CD14-positive monocyte (primary cell): ENCODE results near the gene MDFIC2. TPM values are rescaled to one million over a fixed set of nuclear protein-coding genes. Genes with fewer than 3 reads are reported as not detected.

Source experiments
- DNase-seq, 3 donors: peaks; one replicate each; pipeline ENCODE4 v3.0.0-alpha.2; 2011 to 2022
- H2AFZ ChIP-seq: 2 replicates; pipeline ENCODE4 v1.6.0; 2012; ENCODE audit warnings: mild to moderate bottlenecking, low read depth, low read length, inconsistent platforms; ENCODE audit not compliant: insufficient read depth, poor library complexity, severe bottlenecking
- H3K27ac ChIP-seq, 2 donors: 1 replicate in 1 of 2; 2 replicates in 1 of 2; pipeline ENCODE4 v1.5.1; 2012 to 2013; ENCODE audit warnings: low read length in 2 of 2, control low read depth in 1 of 2, inconsistent platforms in 1 of 2, low read depth in 1 of 2, mild to moderate bottlenecking in 1 of 2
- H3K27me3 ChIP-seq, 2 donors: one replicate each; pipeline versions ENCODE4 v1.6.0 to v1.6.1; 2011 to 2013; ENCODE audit warnings: low read length in 2 of 2; ENCODE audit not compliant: control insufficient read depth in 2 of 2, insufficient read depth in 2 of 2
- H3K36me3 ChIP-seq, 2 donors: replicated peaks in 1 of 2; 1 replicate in 1 of 2; 2 replicates in 1 of 2; pipeline versions ENCODE4 v1.5.1 to v1.6.1; 2012 to 2013; ENCODE audit warnings: low read length in 2 of 2, control low read depth in 1 of 2, inconsistent platforms in 1 of 2, mild to moderate bottlenecking in 1 of 2; ENCODE audit not compliant: insufficient read depth in 2 of 2, control insufficient read depth in 1 of 2
- H3K4me1 ChIP-seq, 2 donors: 1 replicate in 1 of 2; 2 replicates in 1 of 2; pipeline versions ENCODE4 v1.5.1 to v1.6.1; 2012 to 2013; ENCODE audit warnings: low read length in 2 of 2, control low read depth in 1 of 2, inconsistent platforms in 1 of 2, mild to moderate bottlenecking in 1 of 2, moderate library complexity in 1 of 2; ENCODE audit not compliant: insufficient read depth in 2 of 2, control insufficient read depth in 1 of 2
- H3K4me2 ChIP-seq: replicated peaks from 2 replicates; pipeline ENCODE3; 2012; ENCODE audit warnings: low read length, moderate library complexity, mild to moderate bottlenecking; ENCODE audit not compliant: poor library complexity, severe bottlenecking; ENCODE audit errors: extremely low read depth
- H3K4me3 ChIP-seq, 3 experiments: fragments of 200-600 bp in 1 of 3; sonication (generic) in 1 of 3; replicated peaks in 1 of 3; 1 replicate in 2 of 3; 2 replicates in 1 of 3; pipeline ENCODE4 v1.5.1; 2011 to 2013; ENCODE audit warnings: low read length in 3 of 3, mild to moderate bottlenecking in 3 of 3, control low read depth in 2 of 3, low read depth in 2 of 3, inconsistent platforms in 1 of 3, moderate library complexity in 1 of 3
- H3K79me2 ChIP-seq: 2 replicates; pipeline ENCODE4 v1.6.0; 2012; ENCODE audit warnings: mild to moderate bottlenecking, control low read depth, inconsistent platforms, low read length, moderate library complexity; ENCODE audit not compliant: insufficient read depth
- H3K9ac ChIP-seq: 2 replicates; pipeline ENCODE4 v1.6.0; 2017; ENCODE audit warnings: low read length, mild to moderate bottlenecking; ENCODE audit not compliant: insufficient read depth, poor library complexity, severe bottlenecking
- H3K9me3 ChIP-seq, 2 donors: replicated peaks in 1 of 2; 1 replicate in 1 of 2; 2 replicates in 1 of 2; pipeline versions ENCODE4 v1.5.1 to v1.6.1; 2012 to 2013; ENCODE audit warnings: low read length in 2 of 2, control low read depth in 1 of 2; ENCODE audit not compliant: control insufficient read depth in 1 of 2, insufficient read depth in 1 of 2
- H4K20me1 ChIP-seq: 2 replicates; pipeline ENCODE4 v1.6.0; 2012; ENCODE audit warnings: mild to moderate bottlenecking, low read length, control low read depth, moderate library complexity; ENCODE audit not compliant: insufficient read depth
- H3K27ac Mint-ChIP-seq, 7 donors: one replicate each; pipeline ENCODE4 v1.8.0; 2020; ENCODE audit warnings: mild to moderate bottlenecking in 7 of 7, mixed read lengths in 7 of 7, moderate library complexity in 6 of 7, inconsistent platforms in 2 of 7
- H3K27me3 Mint-ChIP-seq, 3 donors: one replicate each; pipeline ENCODE4 v1.8.0; 2021 to 2022; ENCODE audit warnings: low read depth in 3 of 3, mild to moderate bottlenecking in 3 of 3, mixed read lengths in 3 of 3, moderate library complexity in 3 of 3, inconsistent platforms in 1 of 3
- H3K36me3 Mint-ChIP-seq, 2 donors: one replicate each; pipeline ENCODE4 v1.8.0; 2020; ENCODE audit warnings: mixed read lengths in 2 of 2, inconsistent platforms in 1 of 2, mild to moderate bottlenecking in 1 of 2
- H3K4me1 Mint-ChIP-seq: one replicate; pipeline ENCODE4 v1.8.0; 2020; ENCODE audit warnings: mild to moderate bottlenecking, mixed read lengths
- H3K4me3 Mint-ChIP-seq, 2 donors: one replicate each; pipeline ENCODE4 v1.8.0; 2020; ENCODE audit warnings: mild to moderate bottlenecking in 2 of 2, mixed read lengths in 2 of 2, moderate library complexity in 1 of 2
- H3K9me3 Mint-ChIP-seq, 7 donors: one replicate each; pipeline ENCODE4 v1.8.0; 2020 to 2022; ENCODE audit warnings: mixed read lengths in 7 of 7, mild to moderate bottlenecking in 6 of 7, moderate library complexity in 6 of 7, inconsistent platforms in 2 of 7
- CTCF ChIP-seq: fragments of 200-600 bp; IDR thresholded peaks from one replicate; pipeline ENCODE4 v1.8.0; 2022; ENCODE audit warnings: antibody characterized with exemption, mild to moderate bottlenecking
- WGBS: methylation state at CpG from one replicate; pipeline ENCODE4 v1.1.5; 2013; ENCODE audit warnings: missing lambda C conversion rate; ENCODE audit not compliant: insufficient coverage; 5-methylcytosine and 5-hydroxymethylcytosine counted together
- intact Hi-C, 2 donors: fragments of 100-400 bp; cut with micrococcal nuclease; formaldehyde crosslinking; loops; one replicate each; pipeline versions ENCODE4 v1.15.0 to v1.15.1; 2023
- polyA plus RNA-seq, 3 donors: library from polyadenylated mRNA; depleted of rRNA in 1 of 3; unstranded in 2 of 3; stranded (reverse) in 1 of 3; fragments of 300-500 nt in 2 of 3; fragments of >200 nt in 1 of 3; fragmentation: Illumina TruSeq in 2 of 3; gene quantifications; 1 replicate in 2 of 3; 2 replicates in 1 of 3; pipeline ENCODE4 v1.2.3, GENCODE V29; 2012 to 2021

MDFIC2 gene
- polyA plus RNA-seq, 3 donors, result not detected

- H3K79me2 ChIP-seq, result no peaks in the 10 kb centered on the region
- H3K27me3 Mint-ChIP-seq, result peaks cover 0 to 3% (median 2%) of the 10 kb centered on the region in 3 donors
- 75% methylated on average over 1 of the region's 1 CpG for WGBS
- no peaks in the 10 kb centered on the region for H4K20me1 ChIP-seq
- TF ChIP-seq CTCF, result no peak
- no peak overlapping the region for H3K4me3 ChIP-seq
- no peak overlapping the region for H3K4me2 ChIP-seq
- no peak overlapping the region for H3K27ac Mint-ChIP-seq
- no peaks in the 10 kb centered on the region for H3K27me3 ChIP-seq
- no peaks in the 10 kb centered on the region for H3K36me3 Mint-ChIP-seq
- no peaks in the 10 kb centered on the region for H3K4me1 ChIP-seq
- intact Hi-C loops, result no loop called here
- H3K4me1 Mint-ChIP-seq, result no peaks in the 10 kb centered on the region
- peaks cover 0 to 4% (median 0%) of the 10 kb centered on the region in 7 donors for H3K9me3 Mint-ChIP-seq
- no peaks in the 10 kb centered on the region for H3K9me3 ChIP-seq
- H2AFZ ChIP-seq, result no peak overlapping the region
- no peak overlapping the region for H3K27ac ChIP-seq
- no peak for DNase-seq
- H3K9ac ChIP-seq, result no peak overlapping the region
- H3K4me3 Mint-ChIP-seq, result no peak overlapping the region
- H3K36me3 ChIP-seq, result no peaks in the 10 kb centered on the region
Observed at GRCh38 chr3:70261283-70261682, 51.2 kb downstream of the MDFIC2 start.

- TF ChIP-seq CTCF, result no peak
Observed at GRCh38 chr3:70256566-70256965, 55.9 kb downstream of the MDFIC2 start.

More at GRCh38 chr3:70256566-70256965, 55.9 kb downstream of the MDFIC2 start:
- no peak overlapping the region for H2AFZ ChIP-seq
- no peak overlapping the region for H3K9ac ChIP-seq
- peaks cover 0 to 4% (median 2%) of the 10 kb centered on the region in 3 donors for H3K27me3 Mint-ChIP-seq
- H3K9me3 ChIP-seq, result no peaks in the 10 kb centered on the region
- H3K36me3 Mint-ChIP-seq, result no peaks in the 10 kb centered on the region
- H3K79me2 ChIP-seq, result no peaks in the 10 kb centered on the region
- H3K27me3 ChIP-seq, result no peaks in the 10 kb centered on the region
- intact Hi-C loops, result no loop called here
- DNase-seq, result no peak
- H3K36me3 ChIP-seq, result no peaks in the 10 kb centered on the region
- H3K4me1 Mint-ChIP-seq, result no peaks in the 10 kb centered on the region
- H3K9me3 Mint-ChIP-seq, result peaks cover 0 to 4% (median 0%) of the 10 kb centered on the region in 7 donors
- no peak overlapping the region for H3K4me2 ChIP-seq
- no peak overlapping the region for H3K4me3 Mint-ChIP-seq
- no peaks in the 10 kb centered on the region for H4K20me1 ChIP-seq
- H3K27ac ChIP-seq, result no peak overlapping the region
- H3K4me1 ChIP-seq, result no peaks in the 10 kb centered on the region
- no peak overlapping the region for H3K27ac Mint-ChIP-seq
- H3K4me3 ChIP-seq, result no peak overlapping the region
- WGBS, result no CpG with 5 or more reads among the region's 1 CpG
